AG04450 (cell line): ENCODE data around the gene BEST1. TPM values are rescaled to one million over a fixed set of nuclear protein-coding genes. Genes with fewer than 3 reads are reported as not detected.

ENCODE experiments used
- CTCF ChIA-PET: fragments of 300-600, 350-600 bp; formaldehyde crosslinking; extraction: SDS; loops from one replicate; lab custom pipeline; 2022; ENCODE audit warnings: antibody characterized with exemption, inconsistent platforms; lab: Charles Lee
- POLR2A ChIA-PET: fragments of 350-600 bp; formaldehyde crosslinking; extraction: SDS; loops from one replicate; lab custom pipeline; 2021; ENCODE audit warnings: antibody characterized with exemption, inconsistent platforms; lab: Yijun Ruan, JAX
- DNase-seq: peaks from one replicate; pipeline ENCODE4 v3.0.0-alpha.2; 2011; ENCODE audit warnings: low read depth, low spot score
- H3K27ac ChIP-seq: one replicate; pipeline ENCODE4 v1.5.1; 2012; ENCODE audit warnings: low read depth, low read length, control low read depth
- H3K27me3 ChIP-seq: one replicate; pipeline ENCODE4 v1.6.0; 2012; ENCODE audit warnings: low read length; ENCODE audit not compliant: control insufficient read depth, insufficient read depth
- H3K4me3 ChIP-seq: 2 replicates; pipeline ENCODE4 v1.5.1; 2011; ENCODE audit warnings: mild to moderate bottlenecking, low read depth, low read length, control low read depth
- H3K9me3 ChIP-seq: 2 replicates; pipeline ENCODE4 v1.5.1; 2012; ENCODE audit warnings: low read length; ENCODE audit not compliant: control insufficient read depth, insufficient read depth
- polyA plus RNA-seq: library from polyadenylated mRNA; depleted of rRNA; stranded (reverse); fragments of >200 nt; gene quantifications from 2 replicates; pipeline ENCODE4 v1.2.3, GENCODE V29; 2011
- TF ChIP-seq, protein P1 (sequence below): IDR thresholded peaks from 2 replicates; pipeline ENCODE4 v1.5.1; 2011; ENCODE audit warnings: low read depth, low read length, control low read depth, inconsistent platforms

BEST1 gene
- polyA plus RNA-seq, 1 experiment: 2.6 TPM

DNA sequence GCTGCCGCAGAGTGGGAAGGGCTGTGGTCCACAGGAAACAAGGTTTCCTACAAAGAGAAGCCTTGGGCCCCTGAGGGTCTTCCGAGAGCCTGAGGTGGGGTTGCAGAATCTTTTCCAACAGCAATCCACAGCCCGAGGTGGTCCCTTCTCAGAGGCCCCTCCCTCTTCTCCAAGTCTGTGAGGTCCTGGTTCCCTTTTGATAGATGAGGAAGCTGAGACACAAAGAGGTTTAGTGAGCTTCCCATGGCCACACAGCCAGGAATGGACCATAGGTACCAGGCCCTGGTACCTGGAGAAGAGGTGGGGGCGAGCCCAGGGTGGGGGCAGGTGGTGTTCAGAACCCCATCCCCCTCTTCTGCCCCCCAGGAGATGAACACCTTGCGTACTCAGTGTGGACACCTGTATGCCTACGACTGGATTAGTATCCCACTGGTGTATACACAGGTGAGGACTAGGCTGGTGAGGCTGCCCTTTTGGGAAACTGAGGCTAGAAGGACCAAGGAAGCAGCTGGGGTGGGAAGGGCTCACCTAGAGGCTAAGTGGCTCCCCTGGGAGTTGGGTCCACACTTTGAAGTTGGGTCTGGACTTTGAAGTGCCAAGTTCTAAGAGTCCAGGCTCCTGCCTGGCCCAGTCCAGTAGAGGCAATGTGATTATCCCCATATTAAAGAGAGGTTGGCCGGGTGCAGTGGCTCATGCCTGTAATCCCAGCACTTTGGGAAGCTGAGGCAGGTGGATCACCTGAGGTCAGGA, 7.0 kb downstream of the BEST1 start:
- DNase-seq: no peak
- no peak overlapping the region for H3K27ac ChIP-seq
- peaks cover 4% of the 10 kb centered on the region; the same call in 1 of the 2 replicates for H3K9me3 ChIP-seq
- TF ChIP-seq, protein P1, sequence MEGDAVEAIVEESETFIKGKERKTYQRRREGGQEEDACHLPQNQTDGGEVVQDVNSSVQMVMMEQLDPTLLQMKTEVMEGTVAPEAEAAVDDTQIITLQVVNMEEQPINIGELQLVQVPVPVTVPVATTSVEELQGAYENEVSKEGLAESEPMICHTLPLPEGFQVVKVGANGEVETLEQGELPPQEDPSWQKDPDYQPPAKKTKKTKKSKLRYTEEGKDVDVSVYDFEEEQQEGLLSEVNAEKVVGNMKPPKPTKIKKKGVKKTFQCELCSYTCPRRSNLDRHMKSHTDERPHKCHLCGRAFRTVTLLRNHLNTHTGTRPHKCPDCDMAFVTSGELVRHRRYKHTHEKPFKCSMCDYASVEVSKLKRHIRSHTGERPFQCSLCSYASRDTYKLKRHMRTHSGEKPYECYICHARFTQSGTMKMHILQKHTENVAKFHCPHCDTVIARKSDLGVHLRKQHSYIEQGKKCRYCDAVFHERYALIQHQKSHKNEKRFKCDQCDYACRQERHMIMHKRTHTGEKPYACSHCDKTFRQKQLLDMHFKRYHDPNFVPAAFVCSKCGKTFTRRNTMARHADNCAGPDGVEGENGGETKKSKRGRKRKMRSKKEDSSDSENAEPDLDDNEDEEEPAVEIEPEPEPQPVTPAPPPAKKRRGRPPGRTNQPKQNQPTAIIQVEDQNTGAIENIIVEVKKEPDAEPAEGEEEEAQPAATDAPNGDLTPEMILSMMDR: no peak
- H3K4me3 ChIP-seq: no peak overlapping the region
- no peaks in the 10 kb centered on the region for H3K27me3 ChIP-seq
- CTCF ChIA-PET: interaction anchor here (0.6 to 1.9 kb wide), 3 partner anchors 9 to 124 kb away, joined by 3 to 6 read pairs (median 6); no protein-coding TSS in a partner anchor
- POLR2A ChIA-PET: no interaction called here

DNA sequence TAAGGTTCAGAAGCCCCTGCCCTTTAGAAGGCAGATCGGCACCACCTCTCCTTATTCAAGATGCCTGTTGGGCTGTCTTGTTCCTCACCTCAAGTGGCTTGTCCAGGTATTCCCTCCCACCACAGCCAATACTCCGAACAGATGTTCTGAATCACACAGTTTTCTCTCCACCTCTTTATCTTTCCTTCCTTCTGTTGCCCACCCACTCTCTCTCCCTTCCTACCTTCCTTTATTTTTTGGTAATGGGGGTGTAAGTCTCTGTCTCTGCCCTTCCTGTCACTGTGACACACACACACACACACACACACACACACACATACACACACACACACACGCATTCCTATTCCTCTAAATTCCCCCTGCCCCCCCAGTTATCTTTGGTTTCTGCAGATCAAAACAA, 8.4 kb downstream of the BEST1 start:
- H3K27ac ChIP-seq: no peak overlapping the region
- ChIA-PET POLR2A (interaction anchor here (0.7 kb wide), 1 partner anchor 14 kb away, joined by 3 read pairs; no protein-coding TSS in a partner anchor), CTCF (interaction anchor here (14.7 kb wide), 1 partner anchor 123 kb away, joined by 135 read pairs; no protein-coding TSS in a partner anchor)

DNA sequence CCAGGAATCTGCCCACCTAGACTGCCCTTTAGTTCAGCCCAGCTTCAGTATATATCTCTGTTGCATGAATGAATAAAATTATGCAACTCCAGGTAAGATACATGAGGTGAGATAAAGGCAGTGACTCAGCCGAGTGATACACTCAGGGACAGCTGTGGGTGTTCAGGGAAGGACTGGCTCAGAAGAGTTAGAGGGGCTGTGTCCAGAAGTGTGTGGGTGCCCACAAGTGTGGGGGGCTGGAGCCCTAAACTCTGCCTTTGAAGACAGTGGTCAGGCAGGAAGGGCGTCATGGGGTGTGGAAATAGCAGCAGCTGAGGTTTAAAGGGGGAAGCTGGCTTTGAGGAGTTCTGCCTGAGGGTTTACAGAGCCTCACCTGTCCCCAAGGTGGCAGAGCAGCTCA, 9.0 kb downstream of the BEST1 start:
- H3K9me3 ChIP-seq: peaks cover 4% of the 10 kb centered on the region; the same call in 1 of the 2 replicates
- CTCF ChIA-PET: interaction anchor here (1.2 to 14.7 kb wide), 2 partner anchors 60 to 122 kb away, joined by 6 to 135 read pairs; no protein-coding TSS in a partner anchor
- H3K4me3 ChIP-seq: no peak overlapping the region
- POLR2A ChIA-PET: no interaction called here
- H3K27ac ChIP-seq: no peak overlapping the region
- DNase-seq: no peak
- H3K27me3 ChIP-seq: no peaks in the 10 kb centered on the region
- TF ChIP-seq, protein P1: no peak

More for the DNA sequence above, 8.4 kb downstream of the BEST1 start:
- Histone ChIP-seq H3K27me3 (no peaks in the 10 kb centered on the region), H3K4me3 (no peak overlapping the region), H3K9me3 (peaks cover 4% of the 10 kb centered on the region; the same call in 1 of the 2 replicates)
- no peak for DNase-seq
- TF ChIP-seq, protein P1: no peak

DNA sequence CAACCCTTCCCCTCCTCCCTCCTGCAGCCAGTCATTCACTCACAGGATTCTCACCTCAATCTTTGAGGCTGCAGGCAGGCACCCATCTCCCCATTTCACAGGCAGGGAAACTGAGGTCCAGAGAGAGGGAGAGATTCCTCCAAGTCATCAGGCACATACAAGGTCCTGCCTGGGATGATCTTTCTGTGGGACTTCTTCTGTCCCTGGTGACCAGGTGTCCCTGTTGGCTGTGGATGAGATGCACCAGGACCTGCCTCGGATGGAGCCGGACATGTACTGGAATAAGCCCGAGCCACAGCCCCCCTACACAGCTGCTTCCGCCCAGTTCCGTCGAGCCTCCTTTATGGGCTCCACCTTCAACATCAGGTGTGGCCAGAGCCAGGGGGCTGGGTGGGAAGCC, 9.5 kb downstream of the BEST1 start:
- Histone ChIP-seq H3K4me3 (no peak overlapping the region), H3K27me3 (no peaks in the 10 kb centered on the region), H3K27ac (no peak overlapping the region), H3K9me3 (peaks cover 4% of the 10 kb centered on the region; the same call in 1 of the 2 replicates)
- TF ChIP-seq, protein P1: no peak
- POLR2A ChIA-PET: no interaction called here
- no peak for DNase-seq
- CTCF ChIA-PET: interaction anchor here (1.2 to 14.7 kb wide), 2 partner anchors 61 to 122 kb away, joined by 6 to 135 read pairs; no protein-coding TSS in a partner anchor

DNA sequence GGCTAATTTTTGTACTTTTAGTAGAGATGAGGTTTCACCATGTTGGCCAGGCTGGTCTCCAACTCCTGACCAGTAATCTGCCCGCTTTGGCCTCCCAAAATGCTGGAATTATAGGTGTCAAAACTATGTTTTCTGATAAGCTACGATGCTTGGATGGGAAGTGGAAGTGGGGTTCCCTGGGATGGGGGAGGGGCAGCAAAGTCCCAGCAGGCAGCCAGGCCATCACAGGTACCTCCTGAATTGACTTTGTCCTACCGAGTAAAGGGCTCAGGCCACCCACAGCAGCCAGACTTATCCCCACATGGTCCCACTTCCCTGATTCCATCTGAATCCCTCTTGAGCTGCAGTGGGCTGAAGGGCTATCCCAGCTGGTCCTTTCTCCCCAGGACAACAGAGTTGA, 10.4 kb downstream of the BEST1 start:
- TF ChIP-seq, protein P1: no peak
- Histone ChIP-seq H3K27ac (no peak overlapping the region), H3K27me3 (no peaks in the 10 kb centered on the region), H3K4me3 (no peak overlapping the region), H3K9me3 (peaks cover 4% of the 10 kb centered on the region; the same call in 1 of the 2 replicates)
- DNase-seq: no peak
- POLR2A ChIA-PET: interaction anchor here (1.3 kb wide), 1 partner anchor 11 kb away, joined by 8 read pairs; the partner anchor contains the start of gene BEST1
- CTCF ChIA-PET: interaction anchor here (0.6 to 14.7 kb wide), 5 partner anchors 13 to 147 kb away, joined by 4 to 135 read pairs (median 14); no protein-coding TSS in a partner anchor
